NOMO-1 treated with DMSO at 0.1 percent for 48 hours (cell line): Measurements from ENCODE around the gene SUFU.

Experiments
- DNase-seq: peaks from one replicate; lab custom pipeline; 2025; ENCODE audit not compliant: unreplicated experiment; lab: John Stamatoyannopoulos, UW

Gene SUFU

GRCh38 chr10:102648269-102648888 is 144.6 kb downstream of the SUFU start:
- no peak for DNase-seq

DNA sequence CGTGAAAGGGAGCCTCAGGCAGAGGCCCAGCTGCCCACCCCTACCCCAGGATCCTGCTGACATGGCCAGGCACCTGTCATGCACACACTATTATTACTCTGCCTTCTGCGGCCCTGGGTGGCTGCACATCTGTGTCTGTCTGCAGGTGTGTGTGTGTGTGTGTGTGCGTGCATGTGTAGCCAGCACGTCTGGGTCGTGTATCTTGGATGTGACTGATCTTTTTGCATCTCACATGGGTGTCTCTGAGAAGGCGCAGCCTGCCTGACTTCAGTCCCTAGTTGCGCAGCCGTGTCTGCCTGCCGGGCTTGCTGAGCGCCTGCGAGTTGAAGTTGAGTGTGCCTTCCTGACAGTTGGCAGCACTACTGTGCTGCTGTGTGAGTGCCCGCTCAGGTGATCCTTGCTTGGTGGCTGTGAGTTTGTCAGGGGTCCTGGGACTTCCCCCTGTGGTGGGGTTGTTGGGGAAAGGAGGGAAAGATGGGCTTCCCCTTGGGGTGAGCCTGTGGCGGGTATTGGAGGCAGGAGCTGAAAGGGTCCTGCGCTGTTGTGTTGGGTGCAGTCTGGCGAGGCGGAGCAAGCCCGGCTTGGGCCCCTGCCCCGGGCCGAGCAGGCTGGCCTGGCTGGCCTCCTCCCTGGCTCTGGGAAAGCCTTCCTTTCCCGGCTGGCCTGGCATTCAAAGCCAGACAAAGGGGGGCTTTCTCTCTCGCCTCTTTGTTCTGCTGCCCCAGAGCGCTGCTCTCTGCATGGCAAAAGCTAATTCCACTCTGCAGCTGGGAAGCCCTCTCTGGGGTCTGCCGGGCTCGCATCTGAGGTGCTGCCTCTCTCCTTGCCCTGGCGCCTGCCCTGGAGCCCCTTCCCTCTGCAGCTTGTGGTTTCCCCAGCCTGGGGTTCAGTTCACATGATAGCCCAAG is 145.4 kb downstream of the SUFU start:
- DNase-seq: no peak

DNA sequence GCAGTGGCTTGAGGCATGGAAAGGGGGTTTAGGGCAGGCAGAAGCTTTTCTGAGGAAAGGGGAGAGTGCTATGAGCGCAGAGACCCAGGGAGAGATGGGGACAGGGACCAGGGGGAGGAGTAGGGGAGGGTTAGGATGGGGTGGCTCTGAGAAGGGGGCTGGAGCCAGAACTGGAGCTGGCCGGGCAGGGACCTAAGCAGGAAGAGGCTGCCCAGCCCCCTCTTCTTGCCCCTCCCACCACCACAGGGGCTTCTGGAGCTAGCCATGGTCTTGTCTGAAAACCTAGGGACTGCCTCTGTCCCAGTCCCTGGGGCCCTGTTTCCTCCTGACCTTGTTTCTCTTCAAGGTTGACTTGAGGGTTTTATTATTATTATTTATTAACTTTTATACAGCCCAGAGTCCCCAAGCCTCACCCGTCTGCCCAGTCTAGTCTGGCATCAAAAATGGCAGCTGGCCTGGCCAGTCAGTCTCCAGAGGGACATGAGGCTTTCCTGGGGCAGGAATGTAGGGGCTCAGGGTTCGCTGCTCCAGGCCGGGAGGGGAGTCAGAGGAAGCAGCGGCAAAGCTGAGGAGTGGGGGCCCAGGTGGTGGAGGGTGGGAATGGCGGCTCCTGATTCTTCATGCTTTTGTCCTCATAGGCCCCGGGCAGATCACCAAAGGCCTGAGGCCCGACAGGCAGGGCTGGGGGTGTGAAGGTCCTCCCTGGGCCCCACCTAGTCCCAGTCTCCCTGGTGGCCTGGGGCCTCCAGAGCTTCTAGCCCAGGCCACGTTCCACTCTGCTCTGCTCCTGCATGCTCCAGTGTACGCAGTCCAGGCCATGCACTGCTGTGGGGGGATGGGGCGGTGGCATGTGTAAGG is 146.3 kb downstream of the SUFU start:
- DNase-seq: no peak

GRCh38 chr10:102650655-102651454 is 147.1 kb downstream of the SUFU start:
- DNase-seq: peak; percentile 38

GRCh38 chr10:102651455-102652169 is 147.8 kb downstream of the SUFU start:
- DNase-seq: no peak

GRCh38 chr10:102652170-102652916 is 148.6 kb downstream of the SUFU start:
- peak; percentile 64 for DNase-seq

DNA sequence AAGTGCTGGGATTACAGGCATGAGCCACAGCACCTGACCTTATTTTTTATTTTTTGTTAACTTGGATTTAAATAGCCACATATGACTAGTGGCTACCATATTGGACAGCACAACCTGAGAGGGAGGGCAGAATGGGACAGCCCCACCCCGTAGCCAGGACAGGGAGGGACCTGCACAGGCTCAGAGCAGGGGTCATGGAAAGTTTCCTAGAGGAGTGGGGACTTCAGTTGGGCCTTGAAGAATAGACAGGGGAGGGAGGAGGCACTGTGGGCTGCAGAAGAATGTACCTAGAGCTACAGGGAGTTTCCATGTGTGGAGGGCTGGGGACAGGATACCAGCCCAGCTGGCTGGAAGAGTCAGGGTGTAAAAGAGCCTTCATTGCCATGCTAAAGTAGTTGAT is 149.3 kb downstream of the SUFU start:
- DNase-seq: no peak

GRCh38 chr10:102654566-102654965 is 150.8 kb downstream of the SUFU start:
- DNase-seq: no peak

- DNase-seq: no peak
These were observed 151.2 kb downstream of the SUFU start for GRCh38 chr10:102654969-102655368.

- no peak for DNase-seq
These were observed 152.3 kb downstream of the SUFU start for GRCh38 chr10:102656026-102656425.

DNA sequence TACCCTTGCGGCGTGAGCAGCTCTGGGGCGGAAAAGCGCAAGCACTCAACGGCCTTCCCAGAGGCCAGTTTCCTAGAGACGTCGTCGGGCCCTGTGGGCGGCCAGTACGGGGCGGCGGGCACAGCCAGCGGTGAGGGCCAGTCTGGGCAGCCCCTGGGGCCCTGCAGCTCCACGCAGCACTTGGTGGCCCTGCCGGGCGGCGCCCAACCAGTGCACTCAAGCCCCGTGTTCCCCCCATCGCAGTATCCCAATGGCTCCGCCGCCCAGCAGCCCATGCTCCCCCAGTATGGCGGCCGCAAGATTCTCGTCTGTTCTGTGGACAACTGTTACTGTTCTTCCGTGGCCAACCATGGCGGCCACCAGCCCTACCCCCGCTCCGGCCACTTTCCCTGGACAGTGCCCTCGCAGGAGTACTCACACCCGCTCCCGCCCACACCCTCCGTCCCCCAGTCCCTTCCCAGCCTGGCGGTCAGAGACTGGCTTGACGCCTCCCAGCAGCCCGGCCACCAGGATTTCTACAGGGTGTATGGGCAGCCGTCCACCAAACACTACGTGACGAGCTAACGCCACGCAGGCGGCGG is 153.1 kb downstream of the SUFU start:
- DNase-seq: no peak

GRCh38 chr10:102657451-102657850 is 153.7 kb downstream of the SUFU start:
- no peak for DNase-seq

GRCh38 chr10:102657984-102658724 is 154.4 kb downstream of the SUFU start:
- DNase-seq: no peak

- no peak for DNase-seq
These were observed 155.0 kb downstream of the SUFU start for GRCh38 chr10:102658802-102659201.

DNA sequence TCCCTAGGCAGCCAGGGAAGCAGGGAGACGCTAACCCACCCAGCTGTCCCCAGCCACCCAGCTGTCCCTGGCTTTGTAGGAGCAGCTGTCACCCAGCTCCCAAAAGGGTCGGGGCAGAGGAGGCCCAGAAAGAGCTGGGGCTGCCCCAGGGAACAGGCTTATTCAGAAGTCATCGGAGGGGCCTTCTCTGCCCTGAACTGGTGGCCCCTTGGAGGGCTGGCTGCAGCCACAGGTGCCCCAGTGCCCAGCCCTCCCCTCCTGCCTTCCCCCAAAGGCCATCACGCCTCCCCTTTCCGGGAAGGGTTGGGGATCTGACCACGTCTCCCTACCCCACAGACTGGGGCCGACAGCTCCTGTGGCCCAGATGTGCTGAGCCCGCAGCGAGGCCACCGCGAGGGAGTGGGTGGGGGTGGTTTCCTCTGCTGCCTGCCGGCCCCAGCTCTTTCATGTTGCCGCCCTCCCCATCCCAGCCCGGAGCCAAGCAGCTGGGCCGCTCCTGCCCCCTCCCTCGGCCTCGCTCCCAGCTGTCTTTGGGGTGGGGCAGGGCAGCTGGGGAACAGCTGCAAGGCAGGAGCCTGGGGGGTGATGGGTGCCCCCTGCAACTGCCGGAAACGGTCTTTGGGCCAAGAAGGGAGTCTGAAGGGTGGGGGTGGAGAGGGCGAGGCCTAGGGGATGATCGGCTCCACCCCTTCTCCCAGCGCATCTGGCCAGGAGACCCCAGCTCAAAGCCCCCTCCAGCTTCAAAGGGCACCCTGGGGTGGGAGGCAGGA is 157.3 kb downstream of the SUFU start:
- no peak for DNase-seq

DNA sequence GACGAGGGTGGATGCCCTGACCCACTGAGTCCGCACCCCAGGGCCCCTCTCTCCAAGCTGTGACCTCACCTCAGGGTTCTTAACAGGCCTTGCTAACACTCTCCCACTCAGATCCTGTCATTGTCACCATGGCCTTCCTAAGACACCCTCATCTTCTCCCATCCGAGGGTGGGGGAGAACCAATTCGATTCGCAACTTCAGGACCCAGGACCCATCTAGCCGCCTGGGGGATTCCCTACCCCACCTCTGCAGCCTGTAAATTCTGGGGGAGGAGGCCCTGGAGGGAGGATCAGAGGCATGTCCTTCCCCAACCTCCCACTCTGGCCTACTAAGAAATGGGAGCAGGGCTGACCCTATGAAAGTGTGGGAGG is 157.9 kb downstream of the SUFU start:
- DNase-seq: no peak

DNA sequence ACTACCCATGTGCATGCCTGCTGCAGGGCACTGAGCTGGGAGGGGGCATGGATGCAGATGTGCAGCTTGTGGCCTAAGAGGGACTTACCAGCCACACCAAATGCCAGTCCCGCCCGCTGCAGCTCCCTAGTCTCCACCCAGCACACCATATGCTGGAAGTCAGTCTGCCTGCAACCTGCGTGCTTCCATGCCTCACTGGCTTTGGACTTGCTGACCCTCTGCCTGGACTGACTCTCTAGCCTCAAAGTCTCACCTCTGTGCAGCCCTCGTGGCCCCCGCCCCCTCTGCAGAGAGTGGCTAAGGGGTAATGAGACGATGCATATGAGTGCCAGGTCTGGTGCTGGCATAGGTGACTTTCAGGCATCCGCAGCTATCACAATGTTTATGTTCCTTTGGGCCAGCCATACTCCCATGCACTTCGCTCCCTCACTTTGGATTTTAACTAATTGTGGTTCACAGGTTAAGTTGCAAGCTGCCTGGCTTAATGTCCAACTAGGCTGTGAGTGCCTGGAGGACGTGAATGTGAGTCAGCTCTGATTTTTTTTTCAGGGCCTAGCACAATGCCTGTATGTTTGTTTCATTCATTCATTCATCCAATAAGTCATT is 162.2 kb downstream of the SUFU start:
- DNase-seq: no peak
